DMS53 (cell line): ENCODE data around the gene CA10.

Experiments
- DNase-seq: peaks from one replicate; lab custom pipeline; 2025; lab: John Stamatoyannopoulos, UW

The CA10 gene

GRCh38 chr17:51951741-51952140 lies 206.8 kb downstream of the CA10 start:
- DNase-seq, result no peak

DNA sequence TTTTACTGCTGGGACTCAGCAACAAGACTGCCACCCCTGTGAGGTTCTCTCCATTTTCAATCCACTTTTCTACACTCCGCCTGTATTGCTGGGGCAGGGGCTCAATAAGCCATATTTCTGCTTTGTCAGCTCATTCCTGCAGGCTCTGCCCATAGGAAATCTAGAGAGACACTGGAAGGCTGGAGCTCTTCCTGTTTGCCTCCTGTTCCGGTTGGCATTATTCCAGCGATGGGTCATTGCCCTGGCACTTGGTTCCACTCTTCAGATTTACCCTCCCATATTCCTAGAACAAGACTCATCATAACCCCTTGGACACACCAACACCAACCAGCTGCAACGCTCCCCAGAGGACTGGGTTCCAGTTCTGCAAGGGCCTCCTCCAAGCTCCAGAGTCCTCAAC lies 210.4 kb downstream of the CA10 start:
- peak; percentile 74 for DNase-seq

DNA sequence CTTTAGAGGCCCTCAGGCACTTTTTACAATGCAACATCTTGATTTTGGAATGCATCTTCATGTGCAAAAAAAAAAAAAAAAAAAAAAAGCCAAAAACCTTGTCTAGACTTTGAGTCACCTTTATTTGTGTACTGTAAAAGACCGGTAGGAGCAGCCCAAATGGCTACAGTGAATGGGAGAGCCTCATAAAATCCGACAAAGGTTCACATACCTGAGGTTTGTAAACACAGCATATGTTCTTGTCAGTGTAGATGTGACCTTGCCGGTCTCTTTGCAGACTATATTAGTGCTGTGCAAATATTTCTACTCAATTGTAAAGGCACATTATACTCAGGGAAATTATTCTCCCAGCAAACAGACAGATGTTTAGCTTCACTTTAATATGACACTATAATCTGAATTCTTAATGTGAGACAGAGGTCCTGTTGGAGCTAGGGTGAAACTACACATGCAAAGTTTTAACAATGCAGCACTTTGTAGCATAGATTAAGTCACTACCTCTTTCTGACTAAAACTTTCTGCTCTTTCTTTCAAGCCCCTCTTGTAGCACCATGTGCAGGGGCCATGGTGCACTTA lies 211.3 kb downstream of the CA10 start:
- peak; percentile 52 for DNase-seq

GRCh38 chr17:51946311-51946710 lies 212.2 kb downstream of the CA10 start:
- DNase-seq, result no peak

DNA sequence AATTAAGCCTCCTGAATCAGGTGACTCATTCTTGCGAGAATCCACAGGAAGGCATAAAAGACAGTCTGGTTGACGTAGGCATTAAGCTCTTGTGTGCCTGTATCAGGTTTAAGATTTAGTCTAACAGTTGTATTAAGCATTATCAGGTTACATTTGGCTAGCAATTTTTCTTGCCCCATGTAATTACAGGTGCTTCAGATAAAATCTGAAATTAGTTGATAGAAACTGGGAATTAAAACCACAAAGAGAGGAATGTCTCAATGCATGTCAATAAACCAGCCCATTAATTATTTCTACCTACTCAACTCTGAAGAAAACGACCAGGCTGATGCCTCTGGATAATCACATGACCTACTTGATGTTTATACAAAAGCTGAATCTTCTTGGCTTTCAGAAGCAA lies 217.2 kb downstream of the CA10 start:
- peak; percentile 26 for DNase-seq

DNA sequence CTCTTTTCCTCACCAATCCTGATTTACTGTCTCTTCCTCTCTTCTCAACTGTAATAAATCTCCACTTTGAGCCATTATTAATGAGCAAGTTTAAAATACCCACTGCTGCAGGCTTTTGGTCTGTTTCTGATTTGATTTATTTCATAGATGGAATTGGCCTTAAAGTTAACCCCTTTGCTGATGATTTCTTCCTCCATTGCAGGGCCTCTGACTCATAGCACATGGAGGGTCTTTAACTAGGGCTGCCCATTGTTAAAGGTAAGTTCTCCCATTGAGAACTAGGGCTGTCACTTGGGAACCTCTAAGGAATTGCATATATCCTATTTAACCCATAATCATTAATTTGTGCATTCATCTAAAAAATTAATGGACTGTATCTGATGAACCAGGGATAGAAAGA lies 221.2 kb downstream of the CA10 start:
- DNase-seq, result no peak

DNA sequence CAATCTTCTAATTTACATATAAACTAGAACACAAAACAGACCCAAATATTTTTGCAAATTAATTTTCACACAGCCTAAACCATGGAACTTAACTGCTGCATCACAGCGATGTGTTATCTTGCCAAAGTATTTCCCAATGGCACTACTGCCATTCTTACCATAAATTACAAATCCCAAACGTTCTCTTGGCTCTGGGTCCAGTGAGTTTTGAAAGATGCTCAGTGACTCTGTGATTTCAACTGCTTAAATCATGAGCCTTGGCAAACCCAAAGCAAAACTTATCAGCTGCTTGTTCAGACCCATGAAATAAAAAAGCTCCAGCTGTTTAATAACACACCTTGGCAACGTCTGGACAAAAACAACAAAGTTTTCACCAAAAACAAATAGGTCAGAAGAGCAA lies 223.0 kb downstream of the CA10 start:
- DNase-seq, result no peak

GRCh38 chr17:51933647-51934046 lies 224.9 kb downstream of the CA10 start:
- DNase-seq, result no peak

DNA sequence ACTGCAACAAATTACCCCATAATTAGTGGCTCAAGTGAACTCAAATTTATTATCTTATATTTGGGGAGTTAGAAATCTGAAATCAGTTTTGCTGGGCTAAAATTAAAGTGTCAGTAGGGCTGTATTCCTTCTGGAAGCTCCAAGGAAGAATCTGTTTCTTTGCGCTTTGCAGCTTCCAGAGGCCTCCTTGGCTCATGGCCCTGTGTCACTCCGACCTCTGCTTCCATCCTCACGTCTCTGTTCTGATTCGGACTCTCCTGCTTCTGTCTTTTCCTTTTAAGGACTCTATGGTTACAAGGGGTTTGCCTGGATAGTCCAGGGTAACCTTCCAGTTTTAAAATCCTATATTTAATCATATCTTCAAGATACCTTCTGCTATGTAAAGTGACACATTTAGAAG lies 232.1 kb downstream of the CA10 start:
- no peak for DNase-seq

DNA sequence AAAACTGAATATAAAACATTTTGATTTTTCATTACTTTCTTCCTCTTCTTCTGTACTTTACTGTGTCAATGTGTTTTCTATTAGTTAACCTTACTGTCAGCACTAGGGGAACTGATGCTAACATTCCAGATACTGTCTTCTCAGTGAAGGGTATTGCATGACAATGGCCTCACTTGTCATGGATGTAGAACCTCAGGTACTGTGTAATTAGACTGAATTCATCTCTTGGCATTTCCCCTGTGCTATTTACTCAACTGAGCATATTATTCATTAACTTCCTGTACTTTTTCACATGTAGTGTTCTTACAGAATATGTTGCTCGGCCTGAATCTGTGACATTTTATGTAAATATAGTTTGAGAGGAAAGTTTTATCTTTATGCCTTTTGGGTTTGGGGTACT lies 237.0 kb downstream of the CA10 start:
- DNase-seq, result peak; percentile 73

GRCh38 chr17:51914577-51914976 lies 243.9 kb downstream of the CA10 start:
- DNase-seq, result no peak

- no peak for DNase-seq
Measured at GRCh38 chr17:51913491-51914205, 244.9 kb downstream of the CA10 start.

- DNase-seq, result no peak
Measured at GRCh38 chr17:51912939-51913338, 245.6 kb downstream of the CA10 start.

DNA sequence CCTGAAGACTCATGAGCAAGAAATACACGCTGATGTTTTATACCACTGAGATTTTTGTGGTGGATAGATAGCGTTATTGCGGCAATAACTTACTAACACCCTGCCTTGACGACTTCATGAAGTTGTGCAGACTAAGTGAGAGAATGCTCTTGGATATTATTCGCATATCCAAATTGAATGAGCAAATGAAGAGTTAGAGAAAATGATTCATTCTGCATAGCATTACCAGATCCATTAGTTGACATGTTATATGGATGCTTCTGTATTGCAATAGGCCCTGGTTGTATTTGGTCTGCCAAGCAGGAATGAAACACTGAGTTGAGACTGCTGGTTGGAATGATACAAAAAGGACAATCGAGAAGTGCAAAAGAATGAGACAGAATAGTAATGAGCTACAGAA lies 247.3 kb downstream of the CA10 start:
- no peak for DNase-seq

- no peak for DNase-seq
Measured at GRCh38 chr17:51909971-51910370, 248.5 kb downstream of the CA10 start.

DNA sequence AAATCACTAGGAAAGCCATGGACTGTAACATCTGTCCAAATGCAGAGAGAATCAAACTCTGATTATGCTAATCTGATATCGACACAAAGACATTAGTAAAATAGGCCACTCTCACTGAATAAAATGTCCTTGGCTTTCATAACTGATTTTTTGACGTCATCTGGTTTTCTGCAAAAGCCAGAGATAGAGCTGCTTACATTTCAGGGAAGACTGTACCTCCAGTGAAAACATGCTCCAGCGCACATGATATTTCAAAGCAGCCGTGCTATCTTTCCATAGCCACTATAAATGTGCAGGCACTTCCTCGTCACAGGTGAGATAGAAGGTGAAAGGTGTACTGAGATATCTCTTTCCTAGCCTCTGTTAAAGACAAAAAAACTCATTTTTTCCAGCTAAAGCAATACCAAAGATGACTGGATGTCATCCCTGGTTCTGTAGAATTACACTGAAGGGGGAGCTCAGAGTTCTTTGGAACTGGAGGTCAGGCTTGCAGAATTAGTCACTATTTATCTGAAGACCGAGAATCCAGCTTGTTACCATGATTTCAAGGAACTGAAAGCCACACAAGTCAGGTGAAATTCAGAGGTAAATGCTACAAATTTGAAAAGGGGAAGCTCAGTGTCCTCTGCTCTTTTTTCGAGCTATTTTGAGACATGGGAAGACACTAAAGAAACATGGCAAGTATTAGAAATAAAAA lies 249.5 kb downstream of the CA10 start:
- no peak for DNase-seq

GRCh38 chr17:51907041-51907440 lies 251.5 kb downstream of the CA10 start:
- DNase-seq, result peak; percentile 32

- no peak for DNase-seq
Measured at GRCh38 chr17:51904379-51904778, 254.1 kb downstream of the CA10 start.

DNA sequence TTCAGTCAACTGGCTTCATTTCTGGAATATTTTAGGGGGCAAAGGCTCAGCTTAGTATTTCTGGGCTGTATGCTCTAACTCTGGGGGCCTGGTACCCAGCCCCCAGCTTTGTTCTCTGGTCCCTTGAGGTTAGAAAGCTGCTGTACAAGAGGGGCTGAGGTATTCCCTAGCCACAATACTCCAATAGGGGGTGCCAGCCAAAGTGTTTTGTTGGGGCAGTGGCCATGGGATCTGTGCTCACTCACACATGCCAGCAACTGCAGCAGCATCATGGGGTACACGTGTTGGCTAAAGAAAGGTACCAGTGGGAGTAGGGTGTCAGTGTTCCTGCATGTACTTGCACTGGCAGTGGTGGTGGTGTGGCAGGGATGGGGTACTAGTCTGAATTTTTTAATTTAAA lies 257.3 kb downstream of the CA10 start:
- DNase-seq, result no peak

DNA sequence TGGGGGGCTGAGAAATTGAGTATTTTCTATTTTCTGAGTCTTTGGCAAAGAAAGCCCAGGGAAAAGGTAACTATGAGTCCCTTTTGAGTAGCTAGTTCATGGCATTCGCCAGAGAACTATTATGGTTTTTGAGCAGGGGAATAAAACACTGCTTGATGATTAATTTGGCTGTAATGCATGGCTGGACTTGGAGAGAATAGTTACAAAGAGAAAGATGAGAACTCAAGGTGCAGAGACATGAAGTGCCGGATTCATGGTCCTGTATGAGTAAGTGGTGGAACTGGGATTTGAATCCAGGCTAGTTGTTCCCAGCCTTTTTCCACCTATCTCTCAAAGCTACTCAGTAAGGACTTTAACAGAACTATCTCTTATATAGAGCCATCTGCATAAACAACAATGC lies 266.6 kb downstream of the CA10 start:
- no peak for DNase-seq

- DNase-seq, result no peak
Measured at GRCh38 chr17:51890710-51891109, 267.8 kb downstream of the CA10 start.

GRCh38 chr17:51888816-51889215 lies 269.7 kb downstream of the CA10 start:
- no peak for DNase-seq

DNA sequence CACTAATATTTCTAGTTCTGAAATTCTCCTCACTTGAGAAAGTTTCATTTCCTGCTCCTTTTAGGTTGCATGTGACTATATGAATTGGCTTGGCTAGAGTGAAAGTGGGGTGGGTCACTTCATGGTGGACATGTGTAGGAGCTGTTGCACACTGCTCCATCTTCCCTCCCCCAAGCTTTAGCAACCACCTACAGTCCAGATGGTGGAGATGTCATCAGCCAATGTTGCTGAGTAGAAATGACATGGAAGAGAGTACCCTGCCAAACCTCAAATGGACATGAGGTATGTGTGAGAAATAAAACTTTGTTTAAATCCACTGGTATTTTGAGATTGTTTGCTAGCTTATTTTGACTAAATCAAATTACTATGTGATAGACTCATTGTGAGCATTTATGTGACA lies 281.5 kb downstream of the CA10 start:
- no peak for DNase-seq

DNA sequence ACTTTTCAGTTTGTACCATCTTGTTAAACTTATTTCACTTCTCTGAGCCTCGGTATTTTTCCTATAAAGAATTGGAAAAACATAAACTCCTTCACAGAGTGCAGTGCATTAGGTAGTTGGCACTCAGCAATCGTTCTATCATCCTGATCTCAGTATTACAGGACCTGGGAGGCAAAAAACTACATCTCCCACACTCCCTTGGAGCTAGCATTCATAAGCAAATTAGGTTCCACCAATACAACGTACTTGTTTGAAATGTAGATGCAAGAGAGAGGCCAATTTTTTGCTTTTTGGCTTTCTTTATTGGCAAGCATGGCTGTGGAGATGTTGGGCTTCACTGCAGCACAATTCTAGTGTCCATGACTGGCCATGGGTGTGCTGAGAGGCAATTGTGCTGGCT lies 285.2 kb downstream of the CA10 start:
- no peak for DNase-seq
